Progenitor cell of endocrine pancreas (in vitro differentiated cells): Measurements from ENCODE around the gene SLC25A47. TPM values are rescaled to one million over a fixed set of nuclear protein-coding genes. Genes with fewer than 3 reads are reported as not detected.
A peak's percentile ranks its signal among the peaks of the same experiment; 100 is the strongest.

Source experiments
- DNase-seq: peaks from one replicate; pipeline ENCODE4 v3.0.0; 2021; ENCODE audit warnings: low spot score; ENCODE audit not compliant: unreplicated experiment
- H3K27ac Mint-ChIP-seq: 2 replicates; pipeline ENCODE4 v1.8.0; 2021; ENCODE audit warnings: mild to moderate bottlenecking, moderate library complexity, mixed read lengths
- H3K27me3 Mint-ChIP-seq: 2 replicates; pipeline ENCODE4 v1.8.0; 2021; ENCODE audit warnings: mixed read lengths
- H3K36me3 Mint-ChIP-seq: 2 replicates; pipeline ENCODE4 v1.8.0; 2022; ENCODE audit warnings: mixed read lengths; ENCODE audit not compliant: insufficient read depth
- H3K4me1 Mint-ChIP-seq: 2 replicates; pipeline ENCODE4 v1.8.0; 2021; ENCODE audit warnings: low read depth, mixed read lengths
- H3K4me3 Mint-ChIP-seq: 2 replicates; pipeline ENCODE4 v1.8.0; 2021; ENCODE audit warnings: low read depth, mild to moderate bottlenecking, moderate library complexity, mixed read lengths
- H3K9me3 Mint-ChIP-seq: 2 replicates; pipeline ENCODE4 v1.8.0; 2021; ENCODE audit warnings: low read depth, mixed read lengths
- CTCF ChIP-seq: fragments of 200-600 bp; sonication (generic); IDR thresholded peaks from one replicate; pipeline ENCODE4 v1.5.0; 2021; ENCODE audit warnings: antibody characterized with exemption, mild to moderate bottlenecking; ENCODE audit not compliant: unreplicated experiment
- total RNA-seq: library from RNA; stranded (reverse); gene quantifications from 2 replicates; pipeline ENCODE4 v1.2.1, GENCODE V29; 2021

The SLC25A47 gene
- total RNA-seq, 1 donor from 2014 or later: not detected

DNA sequence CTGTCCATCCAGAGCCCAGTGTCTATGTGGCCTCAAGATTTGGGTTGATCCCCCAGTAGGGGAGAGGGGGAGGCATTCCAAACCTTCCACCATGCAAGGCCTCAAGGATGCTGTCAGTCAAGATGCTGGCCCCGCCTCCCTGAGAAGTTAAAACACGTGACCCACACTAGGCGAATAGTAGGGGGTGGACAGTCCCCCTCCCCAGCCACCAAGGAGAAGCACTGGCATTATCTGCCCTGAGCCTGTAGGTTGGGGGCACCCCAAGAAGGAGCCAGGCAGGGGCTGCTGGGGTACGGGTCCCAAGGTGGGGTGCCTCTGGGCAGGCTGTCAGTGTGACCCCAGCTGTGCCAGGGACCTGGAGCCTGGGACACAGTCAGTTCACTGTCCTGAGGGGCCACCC lies 19.2 kb upstream of the SLC25A47 start:
- no peak for TF ChIP-seq CTCF
- DNase-seq: no peak
- Mint-ChIP-seq H3K27ac (no peak overlapping the region), H3K4me1 (peaks cover 24% of the 10 kb centered on the region), H3K4me3 (peak overlapping the region; percentile 86), H3K36me3 (peaks cover 6% of the 10 kb centered on the region), H3K9me3 (no peaks in the 10 kb centered on the region), H3K27me3 (no peaks in the 10 kb centered on the region)

DNA sequence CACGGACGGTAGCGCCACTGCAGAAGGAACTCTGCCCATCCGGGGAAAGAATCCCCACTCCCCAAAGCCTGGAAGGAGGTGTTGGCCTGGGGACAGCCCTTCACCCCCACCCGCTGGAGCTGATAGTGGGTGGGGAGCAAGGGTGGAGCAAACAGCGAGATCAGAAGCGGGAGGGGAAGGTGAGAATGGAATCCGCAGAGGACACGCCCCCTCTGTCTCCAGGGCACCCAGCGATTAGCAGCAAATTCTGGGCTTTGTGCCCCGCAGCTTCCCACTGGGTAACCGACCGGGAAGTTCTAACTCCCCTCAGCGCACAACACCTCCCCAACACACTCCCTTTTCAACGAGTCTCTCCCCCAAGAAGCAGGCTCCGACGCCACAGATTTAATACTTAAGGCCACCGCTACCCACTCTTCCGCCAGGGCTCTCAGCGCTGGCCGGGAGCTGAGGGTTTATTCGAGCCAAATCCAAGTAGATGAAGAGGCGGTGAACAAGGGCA lies 18.3 kb upstream of the SLC25A47 start:
- Mint-ChIP-seq H3K27me3 (no peaks in the 10 kb centered on the region), H3K4me3 (peak overlapping the region; percentile 86), H3K27ac (peak overlapping the region; percentile 96), H3K4me1 (peaks cover 24% of the 10 kb centered on the region), H3K36me3 (peaks cover 6% of the 10 kb centered on the region), H3K9me3 (no peaks in the 10 kb centered on the region)
- no peak for TF ChIP-seq CTCF
- DNase-seq: peak; percentile 34

DNA sequence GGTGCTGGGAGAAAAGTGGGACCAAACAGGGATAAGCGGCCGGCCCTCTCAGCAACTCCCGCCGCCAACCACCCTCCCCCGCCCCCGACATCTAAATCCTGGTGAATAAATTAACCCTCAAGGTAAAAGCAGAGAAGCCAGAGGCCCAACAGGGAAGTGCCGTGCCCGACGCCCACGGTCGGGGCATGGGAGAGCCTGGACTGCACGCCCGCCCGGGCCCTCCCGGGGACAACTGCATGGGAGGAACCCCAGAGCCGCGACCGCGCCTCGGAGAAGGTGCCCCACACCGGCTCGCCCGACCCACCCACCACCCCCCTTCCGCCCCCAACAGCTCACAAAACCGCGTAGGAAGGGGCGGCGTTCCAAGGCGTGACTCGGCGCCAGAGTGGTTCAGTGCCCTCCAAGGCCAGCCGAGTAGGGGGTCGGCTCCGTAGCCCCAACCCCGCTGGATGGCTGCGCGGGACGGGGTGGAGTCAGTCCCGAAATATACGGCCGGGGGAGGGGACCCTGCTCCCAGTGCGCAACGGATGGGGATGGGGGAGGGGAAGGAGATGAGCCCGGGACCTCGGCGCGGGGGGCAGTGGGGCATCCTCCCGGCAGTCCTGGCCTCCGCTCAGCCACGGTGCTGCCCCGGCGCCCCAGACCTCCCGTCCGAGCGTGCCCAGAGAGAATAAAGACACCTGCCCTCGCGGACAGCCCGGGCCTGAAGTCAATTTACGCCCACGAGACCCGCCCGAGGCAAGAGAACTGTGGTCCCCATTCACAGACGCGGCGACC lies 17.6 kb upstream of the SLC25A47 start:
- Mint-ChIP-seq H3K36me3 (peaks cover 6% of the 10 kb centered on the region), H3K9me3 (no peaks in the 10 kb centered on the region), H3K27me3 (no peaks in the 10 kb centered on the region), H3K27ac (peak overlapping the region; percentile 96), H3K4me1 (peaks cover 24% of the 10 kb centered on the region), H3K4me3 (peak overlapping the region; percentile 86)
- no peak for TF ChIP-seq CTCF
- DNase-seq: peak; percentile 23

- TF ChIP-seq CTCF: no peak
These were observed 16.8 kb upstream of the SLC25A47 start, which contains the start of gene SLC25A29 for GRCh38 chr14:100306101-100306997. Gene SLC25A29, minus strand, starts transcription at chr14:100306444. Its CDS starts 212 bp downstream, at chr14:100306232.

More at GRCh38 chr14:100306101-100306997, 16.8 kb upstream of the SLC25A47 start, which contains the start of gene SLC25A29:
- Mint-ChIP-seq H3K4me3 (peak within 1 kb of the TSS; percentile 91), H3K36me3 (peaks cover 6% of the 10 kb centered on the region), H3K27me3 (no peaks in the 10 kb centered on the region), H3K27ac (peak within 1 kb of the TSS; percentile 96), H3K9me3 (no peaks in the 10 kb centered on the region), H3K4me1 (peaks cover 24% of the 10 kb centered on the region)
- DNase-seq: peak; percentile 85
